Measurements from ENCODE around the gene SULT1A3.

DNA sequence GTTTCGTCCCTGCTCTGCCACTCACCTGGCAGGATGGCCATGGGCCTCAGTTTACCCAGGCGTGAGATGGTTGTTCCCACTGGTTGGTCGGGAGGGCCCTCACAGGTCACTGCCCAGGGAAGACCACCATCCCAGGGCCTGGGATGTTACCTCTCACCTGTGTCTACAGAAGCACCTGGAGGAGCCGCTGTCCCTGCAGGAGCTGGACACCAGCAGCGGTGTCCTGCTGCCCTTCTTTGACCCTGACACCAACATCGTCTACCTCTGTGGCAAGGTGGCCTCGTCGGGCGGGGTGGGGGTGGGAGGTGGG, 11.5 kb upstream of the SULT1A3 start:
- TF ChIP-seq CTCF (IDR thresholded peaks at IDR 0.05; ENCODE audit: low read depth, low read length, poor library complexity, severe bottlenecking) = no peak
- no peak for TF ChIP-seq EZH2phosphoT487 (IDR thresholded peaks at IDR 0.05; ENCODE audit: borderline replicate concordance, low read length)

All from DOHH2 (cell line).